Activated B cell treated with CpG ODN at 0.5 μM for 24 hours (primary cell): ENCODE results near the gene ZFYVE27. TPM values are rescaled to one million over a fixed set of nuclear protein-coding genes. Genes with fewer than 3 reads are reported as not detected.
A peak's percentile ranks its signal among the peaks of the same experiment; 100 is the strongest.

Source experiments
- ATAC-seq: fragments of 200-7000 bp; cut with Tn5 transposase; one replicate; pipeline ENCODE4 v1.10.0; 2021; ENCODE audit warnings: low read depth, mild to moderate bottlenecking, moderate library complexity
- CTCF ChIA-PET: fragments of 350-600 bp; sonication (Branson Sonifier 250); formaldehyde crosslinking; loops from one replicate; lab custom pipeline; 2021; ENCODE audit warnings: antibody characterized with exemption; lab: Charles Lee
- POLR2A ChIA-PET: fragments of 350-600 bp; sonication (Branson Sonifier 250); formaldehyde crosslinking; loops from one replicate; lab custom pipeline; 2021; ENCODE audit warnings: antibody characterized with exemption; lab: Charles Lee
- DNase-seq: peaks from one replicate; pipeline ENCODE4 v3.0.0; 2022
- H3K27ac Mint-ChIP-seq: one replicate; pipeline ENCODE4 v1.8.0; 2020; ENCODE audit warnings: mixed read lengths
- H3K27me3 Mint-ChIP-seq: one replicate; pipeline ENCODE4 v1.8.0; 2021; ENCODE audit warnings: mixed read lengths
- H3K36me3 Mint-ChIP-seq: one replicate; pipeline ENCODE4 v1.8.0; 2021; ENCODE audit warnings: low read depth, mixed read lengths
- H3K4me1 Mint-ChIP-seq: one replicate; pipeline ENCODE4 v1.8.0; 2021; ENCODE audit warnings: mixed read lengths
- H3K4me3 Mint-ChIP-seq: one replicate; pipeline ENCODE4 v1.8.0; 2020; ENCODE audit warnings: mild to moderate bottlenecking, mixed read lengths
- H3K9me3 Mint-ChIP-seq: one replicate; pipeline ENCODE4 v1.8.0; 2020; ENCODE audit warnings: mixed read lengths
- intact Hi-C: fragments of 100-400 bp; cut with micrococcal nuclease; formaldehyde crosslinking; loops from one replicate; pipeline ENCODE4 v1.15.1; 2024
- total RNA-seq: library from RNA; stranded (reverse); gene quantifications from 2 replicates; pipeline ENCODE4 v1.2.3, GENCODE V29; 2022
- TF ChIP-seq, protein P1 (sequence below): fragments of 200-600 bp; IDR thresholded peaks from one replicate; pipeline ENCODE4 v1.8.0; 2022; ENCODE audit warnings: antibody characterized with exemption, mild to moderate bottlenecking

ZFYVE27 gene
- total RNA-seq, 1 donor from 2014 or later, result 65.7 TPM

- Mint-ChIP-seq H3K4me3 (no peak overlapping the region), H3K4me1 (peaks cover 5% of the 10 kb centered on the region)
Measured at GRCh38 chr10:97791824-97792721, 55.1 kb downstream of the ZFYVE27 start.

DNA sequence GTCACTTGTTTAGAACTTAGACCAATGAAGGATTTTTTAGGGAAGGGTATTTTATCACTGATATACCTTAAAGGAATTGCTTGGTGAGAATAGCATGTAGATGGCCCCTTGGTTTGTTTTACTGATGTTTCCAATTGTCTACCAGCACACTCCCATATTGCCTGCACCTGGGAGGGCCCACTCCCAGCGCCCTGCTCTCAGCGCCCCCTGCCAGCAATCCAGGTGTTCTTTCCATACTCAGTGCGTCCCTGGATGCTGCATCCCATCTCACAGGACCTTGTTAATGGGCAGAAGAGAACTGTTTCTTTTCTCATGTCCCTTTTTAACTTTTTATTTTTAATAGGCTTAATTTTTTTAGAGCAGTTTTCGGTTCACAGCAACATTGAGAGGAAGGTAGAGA is 59.0 kb downstream of the ZFYVE27 start:
- no peaks in the 10 kb centered on the region for H3K36me3 Mint-ChIP-seq
- POLR2A ChIA-PET, result no interaction called here
- no peak for ATAC-seq
- TF ChIP-seq, protein P1, sequence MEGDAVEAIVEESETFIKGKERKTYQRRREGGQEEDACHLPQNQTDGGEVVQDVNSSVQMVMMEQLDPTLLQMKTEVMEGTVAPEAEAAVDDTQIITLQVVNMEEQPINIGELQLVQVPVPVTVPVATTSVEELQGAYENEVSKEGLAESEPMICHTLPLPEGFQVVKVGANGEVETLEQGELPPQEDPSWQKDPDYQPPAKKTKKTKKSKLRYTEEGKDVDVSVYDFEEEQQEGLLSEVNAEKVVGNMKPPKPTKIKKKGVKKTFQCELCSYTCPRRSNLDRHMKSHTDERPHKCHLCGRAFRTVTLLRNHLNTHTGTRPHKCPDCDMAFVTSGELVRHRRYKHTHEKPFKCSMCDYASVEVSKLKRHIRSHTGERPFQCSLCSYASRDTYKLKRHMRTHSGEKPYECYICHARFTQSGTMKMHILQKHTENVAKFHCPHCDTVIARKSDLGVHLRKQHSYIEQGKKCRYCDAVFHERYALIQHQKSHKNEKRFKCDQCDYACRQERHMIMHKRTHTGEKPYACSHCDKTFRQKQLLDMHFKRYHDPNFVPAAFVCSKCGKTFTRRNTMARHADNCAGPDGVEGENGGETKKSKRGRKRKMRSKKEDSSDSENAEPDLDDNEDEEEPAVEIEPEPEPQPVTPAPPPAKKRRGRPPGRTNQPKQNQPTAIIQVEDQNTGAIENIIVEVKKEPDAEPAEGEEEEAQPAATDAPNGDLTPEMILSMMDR, result no peak
- H3K27me3 Mint-ChIP-seq, result peaks cover 10% of the 10 kb centered on the region
- no peak overlapping the region for H3K4me3 Mint-ChIP-seq
- DNase-seq, result no peak
- peaks cover 4% of the 10 kb centered on the region for H3K9me3 Mint-ChIP-seq
- peaks cover 5% of the 10 kb centered on the region for H3K4me1 Mint-ChIP-seq
- intact Hi-C loops, result no loop called here
- CTCF ChIA-PET, result no interaction called here
- H3K27ac Mint-ChIP-seq, result no peak overlapping the region

More at GRCh38 chr10:97791824-97792721, 55.1 kb downstream of the ZFYVE27 start:
- intact Hi-C loops, result loop anchor here (1.0 to 5.0 kb wide), 3 partner anchors 77 to 515 kb away; no protein-coding TSS in a partner anchor
- peak; percentile 47 for DNase-seq
- peaks cover 22% of the 10 kb centered on the region for H3K27me3 Mint-ChIP-seq
- TF ChIP-seq, protein P1, result peak; percentile 43
- CTCF ChIA-PET, result interaction anchor here (0.6 to 1.5 kb wide), 3 partner anchors 9 to 249 kb away, joined by 3 to 8 read pairs (median 3); no protein-coding TSS in a partner anchor
- no peaks in the 10 kb centered on the region for H3K9me3 Mint-ChIP-seq
- H3K36me3 Mint-ChIP-seq, result no peaks in the 10 kb centered on the region
- POLR2A ChIA-PET, result no interaction called here
- no peak for ATAC-seq
- no peak overlapping the region for H3K27ac Mint-ChIP-seq

DNA sequence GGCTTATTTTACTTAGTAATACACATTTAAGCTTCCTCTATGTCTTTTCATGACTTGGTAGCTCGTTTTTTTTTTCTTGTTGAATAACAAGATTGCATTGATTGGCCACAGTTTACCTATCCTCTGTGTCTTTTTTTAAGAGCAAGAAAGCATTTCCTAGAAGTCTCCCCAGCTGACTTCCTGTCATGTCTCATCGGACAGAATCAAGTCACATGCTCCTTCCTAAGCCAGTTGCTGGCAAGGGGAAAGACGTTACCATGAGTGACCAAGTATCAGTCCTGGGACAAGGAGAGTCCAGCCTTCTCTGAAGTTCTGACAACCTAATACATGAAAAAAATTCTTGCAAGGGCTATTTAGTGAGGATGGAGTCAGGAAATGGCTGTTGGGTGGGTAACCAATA is 59.7 kb downstream of the ZFYVE27 start:
- intact Hi-C loops, result no loop called here
- POLR2A ChIA-PET, result no interaction called here
- ATAC-seq, result no peak
- DNase-seq, result no peak
- peaks cover 5% of the 10 kb centered on the region for H3K4me1 Mint-ChIP-seq
- H3K27me3 Mint-ChIP-seq, result peaks cover 9% of the 10 kb centered on the region
- no peaks in the 10 kb centered on the region for H3K36me3 Mint-ChIP-seq
- CTCF ChIA-PET, result no interaction called here
- H3K9me3 Mint-ChIP-seq, result peaks cover 4% of the 10 kb centered on the region
- no peak overlapping the region for H3K4me3 Mint-ChIP-seq
- no peak overlapping the region for H3K27ac Mint-ChIP-seq
- TF ChIP-seq, protein P1, result no peak

DNA sequence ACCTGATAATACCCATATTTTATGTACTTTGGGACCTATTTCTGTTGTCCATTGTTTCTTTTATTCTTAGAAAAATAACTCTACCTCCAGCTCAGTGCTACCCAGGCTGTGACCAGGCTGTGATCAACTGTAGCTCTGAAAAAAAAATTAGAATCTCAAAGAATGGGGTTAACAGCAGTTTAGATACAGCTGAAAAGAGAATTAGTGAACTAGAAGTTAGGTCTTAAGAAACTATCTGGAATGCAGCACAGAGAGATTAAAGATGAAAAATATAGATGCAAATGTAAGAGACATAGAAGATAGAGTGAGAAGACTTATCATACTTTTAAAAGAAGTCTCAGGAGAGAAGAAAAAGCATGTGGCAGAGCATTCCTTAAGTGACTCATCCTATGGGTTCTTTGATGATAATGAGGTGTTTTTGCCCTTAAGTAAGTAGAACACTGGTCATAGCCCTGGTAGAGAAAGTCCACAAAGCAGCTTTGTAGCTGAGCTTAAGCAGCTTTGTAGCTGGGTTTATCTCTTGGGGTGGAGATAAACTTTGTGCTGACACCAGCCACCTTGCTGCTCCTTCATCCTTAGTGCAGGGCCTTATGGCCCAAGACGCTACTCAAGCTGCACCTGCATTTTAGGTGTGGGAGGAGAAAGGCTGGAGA is 62.2 kb downstream of the ZFYVE27 start:
- Mint-ChIP-seq H3K36me3 (no peaks in the 10 kb centered on the region), H3K27ac (no peak overlapping the region), H3K9me3 (peaks cover 4% of the 10 kb centered on the region), H3K27me3 (peaks cover 23% of the 10 kb centered on the region), H3K4me1 (peaks cover 5% of the 10 kb centered on the region), H3K4me3 (no peak overlapping the region)
- TF ChIP-seq, protein P1, result no peak
- ATAC-seq (no peak), DNase-seq (no peak)
- ChIA-PET CTCF (no interaction called here), POLR2A (no interaction called here)
- intact Hi-C loops, result no loop called here

DNA sequence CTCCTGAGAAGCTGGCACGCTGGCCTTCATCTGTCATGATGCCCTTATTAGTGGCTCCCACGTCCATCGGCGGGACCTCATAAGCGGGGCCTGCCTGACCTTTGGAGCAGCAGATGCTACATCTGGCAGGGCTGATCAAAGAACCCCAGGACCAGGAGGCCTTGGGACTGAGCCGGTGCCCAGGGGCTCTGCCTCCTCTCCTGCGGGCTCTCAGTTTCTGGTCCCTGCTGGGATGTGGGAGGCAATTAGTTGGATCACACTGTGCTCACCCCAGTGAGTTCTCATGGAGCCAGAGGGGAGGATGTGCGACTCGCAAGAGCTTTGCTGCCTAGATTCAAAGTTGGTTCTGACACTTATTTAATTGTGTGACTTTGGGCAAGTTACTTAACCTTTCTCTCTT is 63.5 kb downstream of the ZFYVE27 start:
- peaks cover 5% of the 10 kb centered on the region for H3K4me1 Mint-ChIP-seq
- ATAC-seq (no peak), DNase-seq (no peak)
- TF ChIP-seq, protein P1, result no peak
- H3K27ac Mint-ChIP-seq, result no peak overlapping the region
- intact Hi-C loops, result no loop called here
- no peak overlapping the region for H3K4me3 Mint-ChIP-seq
- H3K9me3 Mint-ChIP-seq, result peaks cover 4% of the 10 kb centered on the region
- H3K27me3 Mint-ChIP-seq, result peaks cover 23% of the 10 kb centered on the region
- POLR2A ChIA-PET, result no interaction called here
- no peaks in the 10 kb centered on the region for H3K36me3 Mint-ChIP-seq
- CTCF ChIA-PET, result no interaction called here
